Measurements from ENCODE around the gene LRP2BP.

- TF ChIP-seq CTCF (IDR thresholded peaks at IDR 0.05) (no peak), EP300 (IDR thresholded peaks at IDR 0.05) (no peak), POLR2A (IDR thresholded peaks at IDR 0.05) (no peak)
Observed at GRCh38 chr4:185445209-185445608, 49.5 kb upstream of the LRP2BP start.

Measured in gastroesophageal sphincter (tissue), 3 donors.